ENCODE measurements around the gene TSPAN5.

Gene TSPAN5

GRCh38 chr4:98581126-98581525 is 77.3 kb downstream of the TSPAN5 start:
- DNase-seq: no peak

- DNase-seq: no peak
These were observed 80.5 kb downstream of the TSPAN5 start for GRCh38 chr4:98577956-98578355.

- no peak for DNase-seq
These were observed 83.6 kb downstream of the TSPAN5 start for GRCh38 chr4:98574816-98575215.

- DNase-seq: no peak
These were observed 84.6 kb downstream of the TSPAN5 start for GRCh38 chr4:98573791-98574190.

GRCh38 chr4:98572697-98573096 is 85.7 kb downstream of the TSPAN5 start:
- peak; percentile 66 for DNase-seq

GRCh38 chr4:98571161-98571786 is 87.1 kb downstream of the TSPAN5 start:
- DNase-seq: no peak

- no peak for DNase-seq
These were observed 88.1 kb downstream of the TSPAN5 start for GRCh38 chr4:98570151-98570797.

GRCh38 chr4:98568941-98569663 is 89.3 kb downstream of the TSPAN5 start:
- DNase-seq: no peak

GRCh38 chr4:98567611-98568010 is 90.8 kb downstream of the TSPAN5 start:
- no peak for DNase-seq

GRCh38 chr4:98566361-98567008 is 91.9 kb downstream of the TSPAN5 start:
- peak; percentile 76 for DNase-seq

- DNase-seq: no peak
These were observed 92.6 kb downstream of the TSPAN5 start for GRCh38 chr4:98565681-98566301.

GRCh38 chr4:98564852-98565251 is 93.6 kb downstream of the TSPAN5 start:
- no peak for DNase-seq

GRCh38 chr4:98560321-98560720 is 98.1 kb downstream of the TSPAN5 start:
- DNase-seq: no peak

GRCh38 chr4:98558471-98559169 is 99.8 kb downstream of the TSPAN5 start:
- no peak for DNase-seq

- peak; percentile 12 for DNase-seq
These were observed 101.1 kb downstream of the TSPAN5 start for GRCh38 chr4:98557194-98557892.

GRCh38 chr4:98556451-98556850 is 102.0 kb downstream of the TSPAN5 start:
- DNase-seq: no peak

GRCh38 chr4:98555798-98556445 is 102.5 kb downstream of the TSPAN5 start:
- DNase-seq: no peak

- no peak for DNase-seq
These were observed 111.4 kb downstream of the TSPAN5 start for GRCh38 chr4:98546910-98547594.

GRCh38 chr4:98544818-98545414 is 113.5 kb downstream of the TSPAN5 start:
- DNase-seq: no peak

GRCh38 chr4:98544141-98544817 is 114.1 kb downstream of the TSPAN5 start:
- DNase-seq: no peak

Data from NCI-H2171 (cell line).